Measurements from ENCODE around the gene SGSM2.
A peak's percentile ranks its signal among the peaks of the same experiment; 100 is the strongest.

Gene SGSM2

GRCh38 chr17:2387086-2388019, 50.1 kb downstream of the SGSM2 start:
- no peak for DNase-seq

GRCh38 chr17:2388020-2388682, 50.9 kb downstream of the SGSM2 start:
- no peak for DNase-seq

- no peak for DNase-seq
Measured at GRCh38 chr17:2388683-2389055, 51.4 kb downstream of the SGSM2 start.

- DNase-seq = no peak
Measured at GRCh38 chr17:2390199-2390836, 53.0 kb downstream of the SGSM2 start.

- no peak for DNase-seq
Measured at GRCh38 chr17:2391597-2392251, 54.4 kb downstream of the SGSM2 start.

GRCh38 chr17:2392252-2393173, 55.2 kb downstream of the SGSM2 start:
- peak; percentile 99 for DNase-seq

GRCh38 chr17:2393174-2393953, 56.1 kb downstream of the SGSM2 start:
- peak; percentile 96 for DNase-seq

- no peak for DNase-seq
Measured at GRCh38 chr17:2393954-2394749, 56.9 kb downstream of the SGSM2 start.

GRCh38 chr17:2394775-2395201, 57.5 kb downstream of the SGSM2 start:
- no peak for DNase-seq

- DNase-seq = no peak
Measured at GRCh38 chr17:2395258-2396181, 58.2 kb downstream of the SGSM2 start.

GRCh38 chr17:2396192-2396567, 58.9 kb downstream of the SGSM2 start:
- DNase-seq = no peak

- peak; percentile 77 for DNase-seq
Measured at GRCh38 chr17:2396568-2397246, 59.4 kb downstream of the SGSM2 start.

- DNase-seq = peak; percentile 63
Measured at GRCh38 chr17:2397247-2398171, 60.2 kb downstream of the SGSM2 start.

GRCh38 chr17:2398182-2398581, 60.9 kb downstream of the SGSM2 start:
- DNase-seq = no peak

- DNase-seq = peak; percentile 83
Measured at GRCh38 chr17:2398655-2399571, 61.6 kb downstream of the SGSM2 start.

Data from activated effector memory CD4-positive, alpha-beta T cell treated with anti-CD3 and anti-CD28 coated beads, Interleukin-2, amount 50 U/mL, for 16 hours (primary cell).